ENCODE results near the gene CCDC120. TPM values are rescaled to one million over a fixed set of nuclear protein-coding genes. Genes with fewer than 3 reads are reported as not detected.
A peak's percentile ranks its signal among the peaks of the same experiment; 100 is the strongest.

The CCDC120 gene
- total RNA-seq, 1 experiment from 2014 or later = 5.3 TPM

GRCh38 chrX:49019599-49020249 lies 39.1 kb upstream of the CCDC120 start:
- Histone ChIP-seq H3F3A (ENCODE audit: low read length, unreplicated experiment) (no peaks in the 10 kb centered on the region), H3K79me2 (ENCODE audit: low read length) (no peaks in the 10 kb centered on the region), H3K27me3 (ENCODE audit: low read length) (no peaks in the 10 kb centered on the region), H3K4me3 (ENCODE audit: low read length) (no peak overlapping the region), H3K36me3 (ENCODE audit: low read depth, low read length) (no peaks in the 10 kb centered on the region), H3K27ac (ENCODE audit: low read length) (no peak overlapping the region), H3K9me3 (ENCODE audit: low read length) (no peaks in the 10 kb centered on the region), H3K4me2 (ENCODE audit: low read length) (no peak overlapping the region), H4K20me1 (ENCODE audit: low read length) (no peaks in the 10 kb centered on the region), H3K4me1 (ENCODE audit: insufficient read depth, low read length) (no peaks in the 10 kb centered on the region), H2AFZ (ENCODE audit: low read length) (no peak overlapping the region), H3K9ac (ENCODE audit: low read length) (no peak overlapping the region), H3K9me2 (replicated peaks; ENCODE audit: low read length) (no peaks in the 10 kb centered on the region)
- ChIA-PET POLR2A (ENCODE audit: unreplicated experiment) (no interaction called here), CTCF (no interaction called here)
- intact Hi-C loops (cut with micrococcal nuclease) = no loop called here
- DNase-seq (no peak), ATAC-seq (no peak)
- TF ChIP-seq EZH2 (IDR thresholded peaks at IDR 0.05; ENCODE audit: low read length, unreplicated experiment) (no peak), EZH2phosphoT487 (IDR thresholded peaks at IDR 0.05; ENCODE audit: borderline replicate concordance, low read length) (no peak)
- TF ChIP-seq, protein P1, sequence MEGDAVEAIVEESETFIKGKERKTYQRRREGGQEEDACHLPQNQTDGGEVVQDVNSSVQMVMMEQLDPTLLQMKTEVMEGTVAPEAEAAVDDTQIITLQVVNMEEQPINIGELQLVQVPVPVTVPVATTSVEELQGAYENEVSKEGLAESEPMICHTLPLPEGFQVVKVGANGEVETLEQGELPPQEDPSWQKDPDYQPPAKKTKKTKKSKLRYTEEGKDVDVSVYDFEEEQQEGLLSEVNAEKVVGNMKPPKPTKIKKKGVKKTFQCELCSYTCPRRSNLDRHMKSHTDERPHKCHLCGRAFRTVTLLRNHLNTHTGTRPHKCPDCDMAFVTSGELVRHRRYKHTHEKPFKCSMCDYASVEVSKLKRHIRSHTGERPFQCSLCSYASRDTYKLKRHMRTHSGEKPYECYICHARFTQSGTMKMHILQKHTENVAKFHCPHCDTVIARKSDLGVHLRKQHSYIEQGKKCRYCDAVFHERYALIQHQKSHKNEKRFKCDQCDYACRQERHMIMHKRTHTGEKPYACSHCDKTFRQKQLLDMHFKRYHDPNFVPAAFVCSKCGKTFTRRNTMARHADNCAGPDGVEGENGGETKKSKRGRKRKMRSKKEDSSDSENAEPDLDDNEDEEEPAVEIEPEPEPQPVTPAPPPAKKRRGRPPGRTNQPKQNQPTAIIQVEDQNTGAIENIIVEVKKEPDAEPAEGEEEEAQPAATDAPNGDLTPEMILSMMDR (conservative IDR thresholded peaks at IDR 0.05; ENCODE audit: low read depth, low read length) = no peak
- no TSS peak for BruUV-seq (replicated peaks)

GRCh38 chrX:49029876-49030275 lies 28.9 kb upstream of the CCDC120 start:
- Histone ChIP-seq H3K4me1 (ENCODE audit: insufficient read depth, low read length) (no peaks in the 10 kb centered on the region), H3K9ac (ENCODE audit: low read length) (no peak overlapping the region), H3K27me3 (ENCODE audit: low read length) (no peaks in the 10 kb centered on the region), H3K9me2 (replicated peaks; ENCODE audit: low read length) (no peaks in the 10 kb centered on the region), H3K79me2 (ENCODE audit: low read length) (no peaks in the 10 kb centered on the region), H3F3A (ENCODE audit: low read length, unreplicated experiment) (no peaks in the 10 kb centered on the region), H4K20me1 (ENCODE audit: low read length) (no peaks in the 10 kb centered on the region), H3K9me3 (ENCODE audit: low read length) (no peaks in the 10 kb centered on the region), H3K4me3 (ENCODE audit: low read length) (no peak overlapping the region), H3K36me3 (ENCODE audit: low read depth, low read length) (peaks cover 25% of the 10 kb centered on the region; the same call in 1 of the 2 replicates), H3K27ac (ENCODE audit: low read length) (no peak overlapping the region), H2AFZ (ENCODE audit: low read length) (no peak overlapping the region), H3K4me2 (ENCODE audit: low read length) (no peak overlapping the region)
- peak; percentile 43; the same call in 1 of the 2 replicates for ATAC-seq
- ChIA-PET CTCF (no interaction called here), POLR2A (ENCODE audit: unreplicated experiment) (no interaction called here)
- BruUV-seq (replicated peaks) = no TSS peak
- TF ChIP-seq EZH2 (IDR thresholded peaks at IDR 0.05; ENCODE audit: low read length, unreplicated experiment) = no peak
- TF ChIP-seq, protein P1 (conservative IDR thresholded peaks at IDR 0.05; ENCODE audit: low read depth, low read length) = no peak
- TF ChIP-seq EZH2phosphoT487 (IDR thresholded peaks at IDR 0.05; ENCODE audit: borderline replicate concordance, low read length) = no peak
- intact Hi-C loops (cut with micrococcal nuclease) = no loop called here
- DNase-seq = peak; percentile 35

GRCh38 chrX:49030283-49030682 lies 28.5 kb upstream of the CCDC120 start:
- no peak for DNase-seq
- peaks cover 25% of the 10 kb centered on the region; the same call in 1 of the 2 replicates for H3K36me3 ChIP-seq (ENCODE audit: low read depth, low read length)
- H3K9me3 ChIP-seq (ENCODE audit: low read length) = no peaks in the 10 kb centered on the region
- no peaks in the 10 kb centered on the region for H3K4me1 ChIP-seq (ENCODE audit: insufficient read depth, low read length)
- no peaks in the 10 kb centered on the region for H4K20me1 ChIP-seq (ENCODE audit: low read length)
- H3K9me2 ChIP-seq (replicated peaks; ENCODE audit: low read length) = no peaks in the 10 kb centered on the region
- no peak overlapping the region for H3K27ac ChIP-seq (ENCODE audit: low read length)
- TF ChIP-seq EZH2 (IDR thresholded peaks at IDR 0.05; ENCODE audit: low read length, unreplicated experiment) (no peak), EZH2phosphoT487 (IDR thresholded peaks at IDR 0.05; ENCODE audit: borderline replicate concordance, low read length) (no peak)
- TF ChIP-seq, protein P1 (conservative IDR thresholded peaks at IDR 0.05; ENCODE audit: low read depth, low read length) = no peak
- POLR2A ChIA-PET (ENCODE audit: unreplicated experiment) = no interaction called here
- no peaks in the 10 kb centered on the region for H3K79me2 ChIP-seq (ENCODE audit: low read length)
- H3K9ac ChIP-seq (ENCODE audit: low read length) = no peak overlapping the region
- no peak overlapping the region for H2AFZ ChIP-seq (ENCODE audit: low read length)
- intact Hi-C loops (cut with micrococcal nuclease) = no loop called here
- BruUV-seq (replicated peaks) = no TSS peak
- H3K27me3 ChIP-seq (ENCODE audit: low read length) = no peaks in the 10 kb centered on the region
- H3F3A ChIP-seq (ENCODE audit: low read length, unreplicated experiment) = no peaks in the 10 kb centered on the region
- no peak overlapping the region for H3K4me3 ChIP-seq (ENCODE audit: low read length)
- H3K4me2 ChIP-seq (ENCODE audit: low read length) = no peak overlapping the region
- CTCF ChIA-PET = no interaction called here
- no peak for ATAC-seq

Measured in PC-3 (cell line).